ENCODE results near the gene UNC13C.

- no peak for TF ChIP-seq CTCF (IDR thresholded peaks at IDR 0.05; ENCODE audit: insufficient read depth, low read depth, low read length)
- TF ChIP-seq EZH2 (IDR thresholded peaks at IDR 0.05; ENCODE audit: insufficient read depth, low read length): no peak
Observed at GRCh38 chr15:54109014-54109413, 130.8 kb downstream of the UNC13C start.

Data from astrocyte (in vitro differentiated cells and primary cell).